Keratinocyte (primary cell): ENCODE measurements around the gene GSTT4.
"Not testable (repeated sequence)": the region's sequence is repeated elsewhere in the genome, so short reads cannot be mapped to it uniquely, and the experiment has no call there.

Source experiments
- CTCF ChIP-seq, 3 experiments: IDR thresholded peaks in 1 of 3; conservative IDR thresholded peaks in 1 of 3; optimal IDR thresholded peaks in 1 of 3; 2 replicates in 2 of 3; 3 replicates in 1 of 3; pipeline versions ENCODE3 to v1.5.1; 2011; ENCODE audit warnings: low read length in 3 of 3, mild to moderate bottlenecking in 3 of 3, moderate library complexity in 2 of 3, control low read depth in 1 of 3, inconsistent platforms in 1 of 3; ENCODE audit not compliant: insufficient read depth in 2 of 3; ENCODE audit errors: extremely low read depth in 1 of 3
- EZH2 ChIP-seq: IDR thresholded peaks from one replicate; pipeline ENCODE4 v1.6.1; 2012; ENCODE audit warnings: inconsistent platforms, mild to moderate bottlenecking, low read length, moderate library complexity

- TF ChIP-seq EZH2; CTCF (optimal IDR thresholded peaks at IDR 0.05 in 1 of 3, IDR thresholded peaks at IDR 0.05 in 1 of 3, conservative IDR thresholded peaks at IDR 0.05 in 1 of 3; ENCODE audit: extremely low read depth in 1 of 3, insufficient read depth in 2 of 3, low read length in 3 of 3): not testable (repeated sequence)
Observed at GRCh38 chr22:23954991-23955305, 50.3 kb downstream of the GSTT4 start.
